BJ (cell line): ENCODE measurements around the gene DPYD. TPM values are rescaled to one million over a fixed set of nuclear protein-coding genes. Genes with fewer than 3 reads are reported as not detected.

ENCODE experiments used
- CTCF ChIA-PET: fragments of 350-600 bp; formaldehyde crosslinking; extraction: SDS; loops from one replicate; lab custom pipeline; 2021; ENCODE audit warnings: antibody characterized with exemption, inconsistent platforms; lab: Yijun Ruan, JAX
- POLR2A ChIA-PET: fragments of 300-600 bp; sonication (Branson Sonifier 250); formaldehyde crosslinking; extraction: SDS; loops from one replicate; lab custom pipeline; 2021; ENCODE audit warnings: antibody characterized with exemption; lab: Charles Lee
- DNase-seq: peaks from one replicate; pipeline ENCODE4 v3.0.0-alpha.2; 2011; ENCODE audit warnings: low read depth
- H3K27me3 ChIP-seq: 2 replicates; pipeline ENCODE4 v1.6.0; 2011; ENCODE audit warnings: low read length; ENCODE audit not compliant: control insufficient read depth, insufficient read depth
- H3K36me3 ChIP-seq: 2 replicates; pipeline ENCODE4 v1.5.1; 2011; ENCODE audit warnings: low read length; ENCODE audit not compliant: control insufficient read depth, insufficient read depth
- H3K4me3 ChIP-seq: 2 replicates; pipeline ENCODE4 v1.5.1; 2011; ENCODE audit warnings: low read depth, mild to moderate bottlenecking, control low read depth, low read length
- CTCF ChIP-seq: IDR thresholded peaks from 2 replicates; pipeline ENCODE4 v1.5.1; 2011; ENCODE audit warnings: low read depth, mild to moderate bottlenecking, control low read depth, inconsistent platforms, low read length, moderate library complexity; ENCODE audit not compliant: insufficient read depth
- polyA plus RNA-seq: library from polyadenylated mRNA; depleted of rRNA; stranded (reverse); fragments of >200 nt; gene quantifications from 2 replicates; pipeline ENCODE4 v1.2.3, GENCODE V29; 2011

Gene DPYD
- polyA plus RNA-seq, 1 experiment = 13.1 TPM

GRCh38 chr1:97505289-97505688 is 415.5 kb downstream of the DPYD start:
- POLR2A ChIA-PET = no interaction called here
- Histone ChIP-seq H3K4me3 (no peak overlapping the region), H3K36me3 (no peaks in the 10 kb centered on the region), H3K27me3 (no peaks in the 10 kb centered on the region)
- TF ChIP-seq CTCF = no peak
- DNase-seq = no peak
- CTCF ChIA-PET = interaction anchor here (0.7 to 1.6 kb wide), 3 partner anchors 9 to 20 kb away, joined by 3 to 4 read pairs (median 4); no protein-coding TSS in a partner anchor

GRCh38 chr1:97502360-97502759 is 418.5 kb downstream of the DPYD start:
- ChIA-PET POLR2A (no interaction called here), CTCF (no interaction called here)
- no peaks in the 10 kb centered on the region for H3K27me3 ChIP-seq
- DNase-seq = no peak
- H3K36me3 ChIP-seq = no peaks in the 10 kb centered on the region
- no peak for TF ChIP-seq CTCF
- H3K4me3 ChIP-seq = no peak overlapping the region

GRCh38 chr1:97501628-97502027 is 419.2 kb downstream of the DPYD start:
- DNase-seq = no peak
- POLR2A ChIA-PET = no interaction called here
- no peak for TF ChIP-seq CTCF
- Histone ChIP-seq H3K36me3 (no peaks in the 10 kb centered on the region), H3K27me3 (no peaks in the 10 kb centered on the region), H3K4me3 (no peak overlapping the region)
- CTCF ChIA-PET = interaction anchor here (0.7 kb wide), 1 partner anchor 297 kb away, joined by 3 read pairs; no protein-coding TSS in a partner anchor

GRCh38 chr1:97500760-97501159 is 420.1 kb downstream of the DPYD start:
- no peak for DNase-seq
- no peaks in the 10 kb centered on the region for H3K27me3 ChIP-seq
- POLR2A ChIA-PET = no interaction called here
- no peak for TF ChIP-seq CTCF
- H3K36me3 ChIP-seq = no peaks in the 10 kb centered on the region
- H3K4me3 ChIP-seq = no peak overlapping the region
- CTCF ChIA-PET = no interaction called here

GRCh38 chr1:97499667-97500066 is 421.2 kb downstream of the DPYD start:
- DNase-seq = no peak
- ChIA-PET POLR2A (no interaction called here), CTCF (no interaction called here)
- Histone ChIP-seq H3K36me3 (no peaks in the 10 kb centered on the region), H3K27me3 (no peaks in the 10 kb centered on the region), H3K4me3 (no peak overlapping the region)
- no peak for TF ChIP-seq CTCF
